ENCODE measurements around the gene C21orf58.

Gene C21orf58

GRCh38 chr21:46252840-46253239 is 70.8 kb downstream of the C21orf58 start:
- no peak for DNase-seq
